ENCODE measurements around the gene FBLN2. TPM values are rescaled to one million over a fixed set of nuclear protein-coding genes. Genes with fewer than 3 reads are reported as not detected.

FBLN2 gene
- total and polyA plus RNA-seq, 2 of the 4 experiments (the other 2 are of a cell fraction) = 11.8 to 60.8 TPM

- peak overlapping the region; percentile 11 for H2AFZ ChIP-seq (replicated peaks; ENCODE audit: low read length, poor library complexity)
- no peak overlapping the region for H3K4me2 ChIP-seq (ENCODE audit: low read depth, low read length)
- no peak for ATAC-seq (ENCODE audit: low read depth)
- 83% methylated on average over 2 of the region's 8 CpGs; no CpG with 5 or more reads in 1 of the 2 experiments for WGBS, 2 experiments (ENCODE audit: extremely low coverage in 2 of 2, insufficient read length in 1 of 2)
- no peak overlapping the region for H3K9ac ChIP-seq (ENCODE audit: low read depth, low read length)
- no peak overlapping the region for H3K23ac ChIP-seq (ENCODE audit: low read depth, low read length)
- peaks cover 2% of the 10 kb centered on the region; the same call in 1 of the 2 replicates for H3K9me1 ChIP-seq (ENCODE audit: insufficient read depth, low read length)
- dilution Hi-C loops (cut with HindIII; ENCODE audit: low sequenced_read_pairs, unreplicated experiment) (no loop called here), intact Hi-C loops (cut with micrococcal nuclease) (no loop called here), in situ Hi-C loops (cut with MboI; ENCODE audit: low sequenced_read_pairs) (no loop called here)
- H4K91ac ChIP-seq (ENCODE audit: insufficient read depth, low read depth, low read length) = no peak overlapping the region
- H3K14ac ChIP-seq (replicated peaks; ENCODE audit: low read depth, low read length) = no peak overlapping the region
- DNase-seq = no peak
- POLR2A ChIA-PET (ENCODE audit: unreplicated experiment) = no interaction called here
- no peak overlapping the region for H2AK9ac ChIP-seq (replicated peaks; ENCODE audit: low read depth, low read length, poor library complexity)
- H3K4me3 ChIP-seq (ENCODE audit: insufficient read depth, low read depth, low read length) = no peak overlapping the region
- no peaks in the 10 kb centered on the region for H4K20me1 ChIP-seq (ENCODE audit: insufficient read depth, low read length)
- no peak overlapping the region for H3K27ac ChIP-seq (ENCODE audit: insufficient read depth, low read length)
- H3K79me1 ChIP-seq (ENCODE audit: low read depth in 1 of 2, low read length in 2 of 2) = no peaks in the 10 kb centered on the region
- H3K4ac ChIP-seq (ENCODE audit: low read depth, low read length) = no peak overlapping the region
- no peak overlapping the region for H4K8ac ChIP-seq (ENCODE audit: low read depth in 2 of 2, low read length in 2 of 2)
- H3K9me3 ChIP-seq (ENCODE audit: control insufficient read depth, insufficient read depth, low read length) = no peaks in the 10 kb centered on the region
- H2BK20ac ChIP-seq (ENCODE audit: low read depth, low read length) = no peak overlapping the region
- CTCF ChIA-PET = interaction anchor here (0.6 kb wide), 1 partner anchor 88 kb away, joined by 3 read pairs; no protein-coding TSS in a partner anchor
- no peaks in the 10 kb centered on the region for H3K27me3 ChIP-seq (ENCODE audit: control insufficient read depth, insufficient read depth, low read length)
- BruUV-seq (replicated peaks) = no TSS peak
- H3K18ac ChIP-seq (ENCODE audit: low read depth, low read length) = no peak overlapping the region
- H4K5ac ChIP-seq (ENCODE audit: low read depth, low read length) = no peak overlapping the region
- no peaks in the 10 kb centered on the region for H3K36me3 ChIP-seq (ENCODE audit: control insufficient read depth, insufficient read depth, low read length)
- no peak overlapping the region for H2BK15ac ChIP-seq (ENCODE audit: low read depth, low read length)
- no peak overlapping the region for H2BK5ac ChIP-seq (ENCODE audit: low read depth, low read length, poor library complexity, severe bottlenecking)
- H2AK5ac ChIP-seq (ENCODE audit: low read depth, low read length) = no peak overlapping the region
- no peak overlapping the region for H3K56ac ChIP-seq (ENCODE audit: extremely low read depth, insufficient read depth, low read length)
- TF ChIP-seq RAD21 (IDR thresholded peaks at IDR 0.05; ENCODE audit: low read length) (no peak), SMC3 (IDR thresholded peaks at IDR 0.05; ENCODE audit: low read depth, low read length) (no peak), RCOR1 (IDR thresholded peaks at IDR 0.05; ENCODE audit: insufficient replicate concordance, low read length) (no peak), FOS (IDR thresholded peaks at IDR 0.05; ENCODE audit: low read depth, low read length) (no peak), ELK1 (IDR thresholded peaks at IDR 0.05; ENCODE audit: borderline replicate concordance, low read depth, low read length) (no peak), RFX5 (IDR thresholded peaks at IDR 0.05; ENCODE audit: low read depth, low read length) (no peak), MAFK (IDR thresholded peaks at IDR 0.05; ENCODE audit: low read depth, low read length) (no peak), CEBPB (IDR thresholded peaks at IDR 0.05; ENCODE audit: low read depth, low read length) (no peak), BHLHE40 (IDR thresholded peaks at IDR 0.05; ENCODE audit: low read depth, low read length) (no peak), NFE2L2 (IDR thresholded peaks at IDR 0.05; ENCODE audit: low read depth, low read length) (no peak), USF2 (IDR thresholded peaks at IDR 0.05; ENCODE audit: low read depth, low read length) (no peak), CHD1 (IDR thresholded peaks at IDR 0.05; ENCODE audit: low read depth, low read length) (no peak), CTCF (conservative IDR thresholded peaks at IDR 0.05; ENCODE audit: low read depth, low read length) (no peak), MXI1 (IDR thresholded peaks at IDR 0.05; ENCODE audit: borderline replicate concordance, low read depth, low read length) (no peak), MAZ (IDR thresholded peaks at IDR 0.05; ENCODE audit: borderline replicate concordance, low read depth, low read length) (no peak), POLR2A (IDR thresholded peaks at IDR 0.05; ENCODE audit: low read depth, low read length) (no peak)
- H2BK120ac ChIP-seq (ENCODE audit: low read depth, low read length) = no peak overlapping the region
- no peaks in the 10 kb centered on the region; the same call in 1 of the 2 replicates for H3K4me1 ChIP-seq (ENCODE audit: control insufficient read depth, insufficient read depth, low read length)
These were observed 35.5 kb downstream of the FBLN2 start for GRCh38 chr3:13584427-13584891.

Measured in IMR-90 (cell line).